Heart right ventricle (tissue), 16 donors: ENCODE data around the gene NCKAP1. TPM values are rescaled to one million over a fixed set of nuclear protein-coding genes. Genes with fewer than 3 reads are reported as not detected.

Experiments
- ATAC-seq, 8 donors: fragments of 200-7000 bp; cut with Tn5 transposase; one replicate each; pipeline ENCODE4 v1.9.1; 2020; ENCODE audit warnings: mild to moderate bottlenecking in 8 of 8, moderate library complexity in 8 of 8, moderate number of reproducible peaks in 1 of 8
- DNase-seq, 2 donors: peaks; one replicate each; pipeline ENCODE4 v3.0.0-alpha.2; 2020
- H3K27ac ChIP-seq, 10 donors: fragments of 200-600 bp; sonication (generic) in 2 of 10; one replicate each; pipeline versions ENCODE4 v1.5.0 to v1.8.0; 2020 to 2022; ENCODE audit warnings: mild to moderate bottlenecking in 3 of 10
- H3K27me3 ChIP-seq, 7 donors: fragments of 200-600 bp; one replicate each; pipeline ENCODE4 v1.8.0; 2021 to 2022; ENCODE audit warnings: mild to moderate bottlenecking in 2 of 7
- H3K36me3 ChIP-seq, 9 donors: fragments of 200-600 bp; sonication (generic) in 1 of 9; one replicate each; pipeline versions ENCODE4 v1.5.0 to v1.8.0; 2020 to 2022; ENCODE audit warnings: mild to moderate bottlenecking in 2 of 9
- H3K4me1 ChIP-seq, 9 donors: fragments of 200-600 bp; sonication (generic) in 1 of 9; one replicate each; pipeline versions ENCODE4 v1.5.0 to v1.8.0; 2020 to 2022; ENCODE audit warnings: mild to moderate bottlenecking in 4 of 9
- H3K4me3 ChIP-seq, 10 donors: fragments of 200-600 bp; sonication (generic) in 2 of 10; one replicate each; pipeline versions ENCODE4 v1.5.0 to v1.8.0; 2020 to 2022; ENCODE audit warnings: mild to moderate bottlenecking in 7 of 10, moderate library complexity in 2 of 10
- H3K9me3 ChIP-seq, 11 donors: fragments of 200-600 bp in 10 of 11; sonication (generic) in 2 of 11; one replicate each; pipeline versions ENCODE4 v1.5.0 to v1.8.0; 2013 to 2022; ENCODE audit warnings: mild to moderate bottlenecking in 2 of 11, control low read depth in 1 of 11, moderate library complexity in 1 of 11
- CTCF ChIP-seq, 9 donors: fragments of 200-600 bp; sonication (generic) in 2 of 9; IDR thresholded peaks; one replicate each; pipeline versions ENCODE4 v1.5.0 to v1.8.0; 2021 to 2022; ENCODE audit warnings: antibody characterized with exemption in 9 of 9, mild to moderate bottlenecking in 5 of 9, moderate library complexity in 1 of 9
- WGBS, 2 donors: extraction: QIAGEN DNeasy Blood & Tissue Kit; methylation state at CpG; one replicate each; pipeline ENCODE4 v1.1.7; 2013; ENCODE audit warnings: inconsistent platforms in 1 of 2; 5-methylcytosine and 5-hydroxymethylcytosine counted together
- intact Hi-C, 10 donors: fragments of 100-400 bp; cut with DNase I; formaldehyde crosslinking; loops; one replicate each; pipeline versions ENCODE4 v1.11.1 to v1.14.2; 2022
- polyA plus RNA-seq, 2 donors: library from polyadenylated mRNA; stranded (reverse); fragments of 200-250 nt; gene quantifications; one replicate each; pipeline ENCODE4 v1.2.3, GENCODE V29; 2013
- total RNA-seq, 10 donors: library from RNA; stranded (reverse); fragmentation: NEBNext Ultra II Directional in 3 of 10; extraction: Animal tissue kit (Norgen Biotek cat#: 25700) in 3 of 10; gene quantifications; one replicate each; pipeline versions ENCODE4 v1.2.1 to v1.2.4, GENCODE V29; 2021 to 2023
- donor health status: Arrhythmogenic right ventricular cardiomyopathy.
- donor health status: ischemic (EF 13 %, LVEDD 7.1; RV severe dilation, severe dysfunction).
- donor health status: healthy with polysubstance abuse.
- donor health status: DM: no; HTN: yes; CAD: no.
- donor health status: DM: no; HTN: no; CAD: no.
- donor health status: ischemic (EF 25% LVEDD 6.9; RV normal size, moderate dysfunction).
- donor health status: ischemic (EF 25% LVEDD 5.7; RV mildly dilated, moderate dysfunction).
- donor health status: healthy.
- donor health status: DM: yes; HTN: yes; CAD: no.
- donor health status: Ischemic cardiomyopathy.
- donor health status: ischemic (EF 35%, LVEDD 5.7; RV mildly dilated, moderate dysfunction).
- donor health status: nonischemic (EF 11% LVEDD 7.7; RV severe dilation, severe dysfunction).
- donor health status: DM: yes; HTN: yes; CAD: no.
- donor health status: PGD.
- donor health status: ischemic (EF 29% LVEDD 5.4; RV normal size, mild dysfunction).
- donor health status: nonischemic (EF 23%, LVEDD 6.1; RV moderate dilation, normal function).

Gene NCKAP1
- total and polyA plus RNA-seq, 12 donors, result 35.3 to 153 (median 124) TPM

GRCh38 chr2:182920631-182921056 is 117.6 kb downstream of the NCKAP1 start:
- 91% methylated on average over 5 of the region's 5 CpGs for WGBS, 2 donors
- Histone ChIP-seq H3K27ac (no peak overlapping the region), H3K27me3 (no peaks in the 10 kb centered on the region), H3K4me1 (peaks cover 0 to 2% (median 0%) of the 10 kb centered on the region in 9 donors), H3K9me3 (no peaks in the 10 kb centered on the region), H3K36me3 (peaks cover 0 to 98% (median 12%) of the 10 kb centered on the region in 9 donors), H3K4me3 (no peak overlapping the region)
- intact Hi-C loops, result loop anchor here in 1 of 10 donors (10.0 kb wide), 1 partner anchor 54 kb away; no protein-coding TSS in a partner anchor
- ATAC-seq (no peak), DNase-seq (no peak)
- TF ChIP-seq CTCF (IDR thresholded peaks at IDR 0.05), result no peak

DNA sequence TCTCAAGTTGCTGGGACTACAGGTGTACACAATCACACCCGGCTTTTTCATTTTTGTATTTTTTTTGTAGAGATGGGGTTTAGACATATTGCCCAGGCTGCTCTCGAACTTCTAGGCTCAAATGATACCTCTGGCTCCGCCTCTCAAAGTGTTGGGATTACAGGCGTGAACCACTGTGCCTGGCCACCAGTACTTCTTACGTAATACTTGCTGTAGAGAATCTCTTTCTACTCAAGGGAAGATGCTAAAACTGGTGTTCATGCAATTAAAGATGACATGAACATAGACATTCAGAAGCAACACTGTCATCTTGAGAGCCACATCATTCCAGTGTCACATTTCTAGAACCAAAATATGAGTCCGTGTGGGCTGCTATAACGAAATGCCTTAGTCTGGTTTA is 118.2 kb downstream of the NCKAP1 start:
- intact Hi-C loops, result loop anchor here in 1 of 10 donors (10.0 kb wide), 1 partner anchor 55 kb away; no protein-coding TSS in a partner anchor
- ATAC-seq (no peak), DNase-seq (no peak)
- Histone ChIP-seq H3K27me3 (no peaks in the 10 kb centered on the region), H3K36me3 (peaks cover 0 to 98% (median 12%) of the 10 kb centered on the region in 9 donors), H3K4me1 (peaks cover 0 to 7% (median 0%) of the 10 kb centered on the region in 9 donors), H3K9me3 (no peaks in the 10 kb centered on the region), H3K27ac (no peak overlapping the region), H3K4me3 (no peak overlapping the region)
- TF ChIP-seq CTCF (IDR thresholded peaks at IDR 0.05), result no peak
- WGBS, 2 donors, result 98 to 99% methylated on average over 7 of the region's 7 CpGs

DNA sequence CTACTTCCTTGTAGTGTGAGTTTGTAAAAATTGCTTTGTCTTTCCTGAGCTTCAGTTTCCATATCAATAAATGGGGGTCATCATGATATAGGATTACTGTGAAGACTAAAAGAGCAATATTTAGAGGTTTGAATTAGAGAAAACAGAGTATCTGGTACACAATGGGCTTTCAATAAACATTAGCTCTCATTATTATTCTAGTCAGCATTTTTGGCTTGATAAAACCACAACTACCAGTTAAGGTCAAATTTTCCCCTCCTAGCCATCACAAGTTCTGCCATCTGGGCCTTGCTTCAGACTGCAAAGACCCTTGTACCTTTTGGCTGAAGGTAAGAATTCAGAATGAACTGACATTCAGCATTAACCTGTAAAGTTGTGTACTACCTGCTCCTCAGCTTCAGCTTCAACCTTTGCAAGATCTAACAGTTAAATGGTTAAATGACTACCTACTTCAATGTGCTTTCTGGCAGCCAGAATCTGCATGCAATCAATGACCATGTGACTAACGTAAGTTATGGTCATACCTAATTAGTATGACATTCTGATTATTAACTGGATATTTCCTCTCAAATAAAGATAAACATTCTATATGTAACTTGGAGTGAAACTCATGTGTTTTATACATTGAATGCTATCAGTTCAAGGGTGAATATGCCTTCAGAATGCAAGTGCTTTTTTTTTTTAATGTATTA is 119.2 kb downstream of the NCKAP1 start:
- H3K9me3 ChIP-seq, result no peaks in the 10 kb centered on the region
- no peak overlapping the region for H3K27ac ChIP-seq

DNA sequence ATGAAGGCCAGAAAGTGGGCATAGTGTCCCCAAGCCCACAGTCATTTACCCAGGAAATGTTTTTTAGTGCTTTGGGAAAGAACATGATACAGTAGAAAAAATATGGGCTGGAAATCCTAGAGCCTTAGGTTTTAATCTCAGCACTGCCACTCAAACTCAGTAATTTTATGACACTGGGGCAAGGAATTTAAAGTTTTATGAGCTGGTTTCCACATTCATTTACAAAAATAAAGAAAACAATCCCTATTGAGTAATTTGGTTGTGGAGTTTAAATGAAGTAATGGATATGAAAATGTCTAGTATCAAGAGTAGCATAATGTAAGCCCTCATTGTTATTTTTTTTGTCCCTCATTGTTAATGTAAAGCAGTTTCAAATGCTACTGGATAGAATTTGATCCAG is 120.3 kb downstream of the NCKAP1 start:
- DNase-seq, result no peak
- ATAC-seq, result no peak
- no peak for TF ChIP-seq CTCF (IDR thresholded peaks at IDR 0.05)
- Histone ChIP-seq H3K27me3 (no peaks in the 10 kb centered on the region), H3K4me1 (peaks cover 0 to 12% (median 0%) of the 10 kb centered on the region in 9 donors), H3K27ac (no peak overlapping the region), H3K9me3 (no peaks in the 10 kb centered on the region), H3K4me3 (no peak overlapping the region), H3K36me3 (peaks cover 0 to 97% (median 10%) of the 10 kb centered on the region in 9 donors)
- intact Hi-C loops, result loop anchor here in 1 of 10 donors (10.0 kb wide), 1 partner anchor 133 kb away; no protein-coding TSS in a partner anchor

More for the DNA sequence above, 119.2 kb downstream of the NCKAP1 start:
- TF ChIP-seq CTCF (IDR thresholded peaks at IDR 0.05), result no peak
- Histone ChIP-seq H3K4me1 (peaks cover 0 to 12% (median 0%) of the 10 kb centered on the region in 9 donors), H3K36me3 (peaks cover 0 to 97% (median 14%) of the 10 kb centered on the region in 9 donors), H3K27me3 (no peaks in the 10 kb centered on the region), H3K4me3 (no peak overlapping the region)
- intact Hi-C loops, result loop anchor here in 1 of 10 donors (10.0 kb wide), 1 partner anchor 134 kb away; no protein-coding TSS in a partner anchor
- ATAC-seq (no peak), DNase-seq (no peak)
- WGBS, 2 donors, result 52 to 62% methylated on average over 1 of the region's 1 CpG
